Liver (tissue), 3 donors: ENCODE data around the gene PHLDA2.

Experiments
- ATF3 ChIP-seq: IDR thresholded peaks from 2 replicates; pipeline ENCODE4 v1.6.1; 2016; ENCODE audit warnings: antibody characterized with exemption
- CTCF ChIP-seq: fragments of 150-350 bp; IDR thresholded peaks from 2 replicates; pipeline ENCODE4 v1.5.1; 2017; ENCODE audit warnings: improper control_type of control experiment, low read depth, low read length; ENCODE audit not compliant: missing input control
- donor health status: healthy.
- donor health status: healthy.

- TF ChIP-seq CTCF (no peak), ATF3 (no peak)
Measured at GRCh38 chr11:2921261-2921660, 8.0 kb downstream of the PHLDA2 start.
